KOPT-K1 (cell line): ENCODE results near the gene FN3K.
"Not testable (repeated sequence)": the region's sequence is repeated elsewhere in the genome, so short reads cannot be mapped to it uniquely, and the experiment has no call there.

Experiments
- H3K27ac ChIP-seq: fragments of 200-600 bp; sonication (generic); 2 replicates; pipeline ENCODE4 v1.5.1; 2016; ENCODE audit warnings: antibody characterized with exemption, mild to moderate bottlenecking, low read depth, low read length; ENCODE audit not compliant: poor library complexity, severe bottlenecking
- H3K36me3 ChIP-seq: fragments of 200-600 bp; sonication (generic); 2 replicates; pipeline ENCODE4 v1.5.1; 2017; ENCODE audit warnings: antibody characterized with exemption, mild to moderate bottlenecking, low read length, moderate library complexity; ENCODE audit not compliant: insufficient read depth
- H3K9me3 ChIP-seq: fragments of 200-600 bp; sonication (generic); 2 replicates; pipeline ENCODE4 v1.5.1; 2017; ENCODE audit warnings: antibody characterized with exemption, low read length, mild to moderate bottlenecking; ENCODE audit not compliant: insufficient read depth, poor library complexity, severe bottlenecking

The FN3K gene

DNA sequence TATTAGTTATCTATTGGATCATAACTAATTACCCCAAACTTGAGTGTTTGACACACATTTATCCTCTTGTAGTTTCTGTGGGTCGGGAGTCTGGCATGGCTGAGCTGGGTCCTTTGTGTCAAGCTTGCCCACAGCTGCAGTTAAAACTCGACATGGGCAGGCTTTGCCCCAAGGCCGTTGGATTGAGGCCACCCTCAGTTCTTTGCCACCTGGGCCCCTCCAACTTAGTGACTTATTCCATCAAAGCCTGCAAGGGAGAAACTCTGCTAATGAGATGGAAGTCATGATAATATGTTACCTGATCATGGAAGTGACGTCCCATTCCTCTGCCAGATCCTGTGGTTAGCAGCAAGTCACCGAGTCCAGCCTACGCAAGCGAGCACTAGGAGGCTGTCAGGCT, 33.6 kb downstream of the FN3K start:
- Histone ChIP-seq H3K36me3 (peaks cover 92% of the 10 kb centered on the region), H3K27ac (no peak overlapping the region), H3K9me3 (no peaks in the 10 kb centered on the region)

GRCh38 chr17:82772026-82772425, 36.6 kb downstream of the FN3K start:
- peaks cover 90% of the 10 kb centered on the region for H3K36me3 ChIP-seq
- no peak overlapping the region for H3K27ac ChIP-seq
- no peaks in the 10 kb centered on the region for H3K9me3 ChIP-seq

GRCh38 chr17:82774456-82774855, 39.0 kb downstream of the FN3K start:
- H3K36me3 ChIP-seq = peaks cover 75% of the 10 kb centered on the region
- H3K9me3 ChIP-seq, H3K27ac ChIP-seq: not testable (repeated sequence)

DNA sequence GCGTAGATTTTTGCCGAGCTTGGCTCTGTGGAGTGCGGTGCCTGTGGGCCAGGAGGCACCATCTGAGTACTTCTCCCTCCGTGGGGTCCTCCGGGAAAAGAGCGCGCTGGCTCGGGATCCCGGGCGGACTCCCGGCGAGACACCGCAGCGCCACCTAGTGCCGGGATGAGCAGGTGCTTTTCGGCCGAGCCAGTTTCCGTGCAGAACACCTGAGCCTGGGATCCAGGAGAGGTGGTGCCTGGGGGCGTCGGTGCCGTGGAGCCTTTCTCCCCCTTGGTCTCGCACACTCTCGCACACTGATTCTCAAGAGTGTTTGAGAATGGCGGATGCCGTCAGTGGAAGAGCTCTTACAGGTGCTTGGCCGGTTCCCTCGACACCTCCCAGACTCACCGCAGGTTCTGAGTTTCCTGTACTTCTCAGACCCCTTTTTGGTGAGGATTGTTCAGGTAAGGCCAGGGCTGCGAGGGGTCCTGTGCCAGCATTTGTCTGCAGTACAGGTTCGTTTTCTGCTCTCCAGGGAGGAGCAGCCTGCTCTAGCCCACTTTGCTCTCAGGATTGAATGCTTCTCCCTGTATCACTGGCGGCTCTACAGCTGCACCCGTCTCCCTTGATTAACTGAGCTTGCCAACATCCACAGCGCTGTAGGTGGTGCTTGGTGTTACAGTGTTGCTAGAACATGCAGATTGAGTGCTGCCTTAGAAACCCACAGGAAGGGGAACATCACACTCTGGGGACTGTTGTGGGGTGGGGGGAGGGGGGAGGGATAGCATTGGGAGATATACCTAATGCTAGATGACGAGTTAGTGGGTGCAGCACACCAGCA, 39.8 kb downstream of the FN3K start:
- Histone ChIP-seq H3K36me3 (peaks cover 75% of the 10 kb centered on the region), H3K27ac (no peak overlapping the region), H3K9me3 (no peaks in the 10 kb centered on the region)

DNA sequence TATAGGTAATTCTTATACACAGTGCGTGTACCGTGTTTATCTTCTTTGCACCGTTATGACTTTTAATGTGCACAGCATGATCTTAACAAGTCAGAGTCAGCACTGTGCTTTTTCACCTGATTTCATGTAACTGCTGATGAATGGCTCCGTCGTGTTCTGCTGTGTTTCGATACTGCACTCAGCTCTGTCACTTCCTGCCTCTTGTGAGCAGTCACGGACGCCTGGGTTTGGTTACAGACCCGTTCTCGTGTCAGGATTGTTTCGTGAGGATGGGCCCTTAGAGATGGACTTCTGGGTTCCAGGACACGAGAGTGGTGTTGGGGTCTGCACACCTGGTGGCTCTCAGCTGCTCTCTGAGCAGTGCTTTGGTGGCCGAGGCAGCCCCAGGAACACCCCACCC, 41.0 kb downstream of the FN3K start:
- Histone ChIP-seq H3K27ac (no peak overlapping the region), H3K36me3 (peaks cover 70% of the 10 kb centered on the region), H3K9me3 (no peaks in the 10 kb centered on the region)

GRCh38 chr17:82777778-82778375, 42.5 kb downstream of the FN3K start:
- not testable (repeated sequence) for H3K9me3 ChIP-seq, H3K27ac ChIP-seq
- H3K36me3 ChIP-seq = peaks cover 70% of the 10 kb centered on the region

- H3K36me3 ChIP-seq = peaks cover 77% of the 10 kb centered on the region
- no peaks in the 10 kb centered on the region for H3K9me3 ChIP-seq
- H3K27ac ChIP-seq = no peak overlapping the region
These were observed 44.1 kb downstream of the FN3K start for GRCh38 chr17:82779541-82779940.

DNA sequence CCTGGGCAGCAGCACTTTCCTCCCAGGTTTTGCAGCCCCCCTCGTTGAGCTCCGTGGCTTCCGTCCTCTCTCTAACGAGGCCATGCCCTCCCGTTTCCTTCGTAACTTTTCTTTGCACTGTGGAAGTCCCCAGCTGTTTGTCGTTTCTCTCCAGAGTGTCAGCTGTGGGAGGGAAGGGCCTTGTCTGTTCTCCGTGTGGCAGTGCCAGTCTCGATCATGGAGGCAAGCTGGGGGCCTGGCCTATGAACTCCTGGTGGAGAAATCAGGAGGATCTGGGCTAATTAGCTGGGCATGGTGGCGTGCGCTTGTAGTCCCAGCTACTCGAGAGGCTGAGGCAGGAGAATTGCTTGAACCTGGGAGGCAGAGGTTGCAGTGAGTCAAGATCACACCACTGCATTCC, 44.8 kb downstream of the FN3K start:
- H3K27ac ChIP-seq = no peak overlapping the region
- no peaks in the 10 kb centered on the region for H3K9me3 ChIP-seq
- peaks cover 75% of the 10 kb centered on the region for H3K36me3 ChIP-seq

DNA sequence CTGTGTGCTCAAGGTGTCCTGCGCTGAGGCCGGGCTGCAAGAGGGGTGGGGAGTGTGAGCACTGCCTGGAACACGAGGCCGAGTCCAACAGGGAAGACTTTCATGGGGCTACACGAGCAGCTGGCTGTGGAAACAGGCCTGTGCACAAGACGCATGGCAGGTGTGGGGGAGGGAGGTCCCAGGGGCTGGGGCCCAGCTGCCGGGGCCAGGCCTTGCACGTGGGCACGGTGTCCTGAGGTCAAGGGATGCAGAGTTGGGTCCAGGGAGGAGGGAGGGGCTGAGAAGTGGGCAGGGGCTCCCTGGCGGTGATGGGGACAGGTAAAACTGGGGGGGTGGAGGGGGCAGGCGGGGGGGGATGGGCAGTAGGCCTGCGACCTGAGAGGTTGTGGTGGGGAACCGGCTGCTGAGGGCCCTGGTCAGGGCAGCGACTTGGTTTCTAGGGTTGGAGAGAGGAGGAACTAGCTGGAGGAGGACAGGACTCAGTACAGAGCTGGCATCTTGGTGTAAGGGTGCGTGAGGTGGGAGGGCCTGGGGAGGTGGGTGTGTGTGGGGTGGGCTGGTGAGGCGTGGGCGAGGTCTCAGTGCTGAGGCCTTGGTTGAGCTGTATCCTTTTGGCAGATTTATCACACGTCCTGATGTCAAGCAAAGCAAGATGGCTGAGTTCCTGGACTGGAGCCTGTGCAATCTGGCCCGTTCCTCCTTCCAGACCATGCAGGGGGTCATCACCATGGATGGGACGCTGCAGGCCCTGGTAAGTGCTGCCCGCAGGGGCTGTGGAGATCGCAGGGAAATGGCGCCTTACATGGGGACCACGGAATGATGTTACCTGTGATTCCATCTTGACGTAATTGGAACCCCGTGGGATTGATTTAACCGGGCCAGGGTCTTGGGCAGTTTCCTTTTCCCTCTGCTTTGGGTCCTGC, 45.8 kb downstream of the FN3K start:
- no peaks in the 10 kb centered on the region for H3K9me3 ChIP-seq
- H3K36me3 ChIP-seq = peaks cover 75% of the 10 kb centered on the region
- no peak overlapping the region for H3K27ac ChIP-seq

GRCh38 chr17:82781894-82782274, 46.5 kb downstream of the FN3K start:
- H3K27ac ChIP-seq = no peak overlapping the region
- H3K36me3 ChIP-seq = peaks cover 73% of the 10 kb centered on the region
- H3K9me3 ChIP-seq = no peaks in the 10 kb centered on the region

GRCh38 chr17:82782657-82783207, 47.3 kb downstream of the FN3K start:
- H3K27ac ChIP-seq = no peak overlapping the region
- H3K9me3 ChIP-seq = no peaks in the 10 kb centered on the region
- H3K36me3 ChIP-seq = peaks cover 68% of the 10 kb centered on the region

DNA sequence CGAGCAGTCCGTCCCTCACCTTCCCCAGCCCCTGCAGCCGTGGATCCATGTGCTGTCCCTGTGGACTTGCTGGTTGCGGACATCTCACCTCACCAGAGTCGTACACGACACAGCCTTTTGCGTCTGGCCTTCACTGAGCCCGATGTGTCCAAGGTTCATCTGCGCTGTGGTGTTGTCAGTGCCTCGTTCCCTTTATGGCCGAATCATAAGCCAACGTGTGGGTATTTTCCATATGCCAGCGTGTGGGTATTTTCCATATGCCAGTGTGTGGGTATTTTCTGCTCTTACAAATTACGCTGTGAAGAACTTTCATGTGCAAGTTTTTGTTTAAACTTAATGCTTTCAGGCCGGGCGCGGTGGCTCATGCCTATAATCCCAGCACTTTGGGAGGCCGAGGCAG, 48.1 kb downstream of the FN3K start:
- H3K27ac ChIP-seq = no peak overlapping the region

DNA sequence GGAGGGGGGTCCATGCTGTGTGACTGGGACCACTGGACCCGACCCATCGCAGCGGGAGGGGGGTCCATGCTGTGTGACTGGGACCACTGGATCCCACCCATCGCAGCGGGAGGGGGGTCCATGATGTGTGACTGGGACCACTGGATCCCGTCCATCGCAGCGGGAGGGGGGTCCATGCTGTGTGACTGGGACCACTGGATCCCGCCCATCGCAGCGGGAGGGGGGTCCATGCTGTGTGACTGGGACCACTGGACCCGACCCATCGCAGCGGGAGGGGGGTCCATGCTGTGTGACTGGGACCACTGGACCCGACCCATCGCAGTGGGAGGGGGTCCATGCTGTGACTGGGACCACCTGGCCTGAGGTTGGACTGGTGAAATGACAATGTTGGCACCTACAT, 50.2 kb downstream of the FN3K start:
- H3K27ac ChIP-seq, H3K9me3 ChIP-seq: not testable (repeated sequence)
- H3K36me3 ChIP-seq = peaks cover 80% of the 10 kb centered on the region

More for the DNA sequence above, 48.1 kb downstream of the FN3K start:
- H3K9me3 ChIP-seq = no peaks in the 10 kb centered on the region
- peaks cover 73% of the 10 kb centered on the region for H3K36me3 ChIP-seq

- Histone ChIP-seq H3K27ac (no peak overlapping the region), H3K36me3 (peaks cover 82% of the 10 kb centered on the region), H3K9me3 (no peaks in the 10 kb centered on the region)
These were observed 51.0 kb downstream of the FN3K start for GRCh38 chr17:82786427-82786826.
